IPS-18c (cell line): ENCODE measurements around the gene TOR1A.
"Not testable (repeated sequence)": the region's sequence is repeated elsewhere in the genome, so short reads cannot be mapped to it uniquely, and the experiment has no call there.

Experiments
- H3K4me3 ChIP-seq: 2 replicates; pipeline ENCODE4 v1.7.0; 2013; ENCODE audit warnings: low read depth, mild to moderate bottlenecking, low read length, moderate library complexity; ENCODE audit not compliant: insufficient read depth
- H3K9me3 ChIP-seq: one replicate; pipeline ENCODE4 v1.6.1; 2013; ENCODE audit warnings: mild to moderate bottlenecking, low read length, moderate library complexity; ENCODE audit not compliant: control insufficient read depth, insufficient read depth

Gene TOR1A

DNA sequence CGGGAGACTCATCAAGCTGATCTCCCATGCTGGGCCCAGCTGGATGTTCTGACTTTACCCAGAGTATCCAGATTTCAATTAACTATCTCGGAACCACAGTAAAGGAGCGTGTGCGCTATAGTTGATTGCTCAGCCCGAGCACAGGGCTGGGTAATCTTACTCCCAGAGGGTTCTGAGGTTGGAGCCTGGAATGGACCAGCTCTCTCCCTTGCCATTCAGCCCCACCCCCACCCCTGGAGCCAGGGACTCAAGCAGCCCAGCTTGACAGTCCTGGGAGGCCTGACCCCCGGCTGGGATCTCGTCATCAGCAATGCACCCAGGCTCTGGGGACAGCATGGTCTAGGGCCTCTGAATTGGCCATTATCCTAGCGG lies 47.4 kb downstream of the TOR1A start:
- Histone ChIP-seq H3K9me3 (no peaks in the 10 kb centered on the region), H3K4me3 (no peak overlapping the region)

DNA sequence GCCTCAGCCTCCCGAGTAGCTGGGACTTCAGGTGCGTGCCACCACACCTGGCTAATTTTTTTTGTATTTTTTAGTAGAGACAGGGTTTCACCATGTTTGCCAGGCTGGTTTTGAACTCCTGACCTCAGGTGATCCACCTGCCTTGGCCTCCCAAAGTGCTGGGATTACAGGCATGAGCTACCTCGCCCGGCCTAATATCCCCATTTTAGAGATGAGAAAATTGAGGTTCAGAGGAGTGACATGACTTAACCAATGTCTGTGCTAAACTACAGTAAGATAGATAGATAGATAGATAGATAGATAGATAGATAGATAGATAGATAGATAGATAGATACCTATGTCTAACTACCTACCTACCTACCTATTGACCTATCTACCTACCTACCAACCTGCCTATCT lies 47.8 kb downstream of the TOR1A start:
- not testable (repeated sequence) for H3K9me3 ChIP-seq, H3K4me3 ChIP-seq

DNA sequence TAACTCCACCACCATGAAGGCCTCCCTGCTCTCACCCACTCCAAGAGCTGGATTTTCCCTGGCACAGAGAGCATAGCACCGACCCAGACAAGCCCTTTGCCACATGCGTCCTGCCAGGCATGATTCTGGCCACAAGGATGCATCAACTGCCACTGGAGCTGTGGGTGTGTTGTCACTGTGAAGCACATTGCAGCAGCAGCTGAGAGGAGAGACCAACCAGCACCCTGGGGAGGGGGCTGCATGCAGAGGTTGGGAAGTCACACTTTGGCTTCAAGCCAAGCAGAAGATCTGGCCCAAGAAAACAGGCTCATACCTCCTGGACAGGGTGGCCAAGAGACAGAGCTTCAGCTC lies 48.5 kb downstream of the TOR1A start:
- H3K4me3 ChIP-seq, result no peak overlapping the region
- H3K9me3 ChIP-seq, result no peaks in the 10 kb centered on the region

DNA sequence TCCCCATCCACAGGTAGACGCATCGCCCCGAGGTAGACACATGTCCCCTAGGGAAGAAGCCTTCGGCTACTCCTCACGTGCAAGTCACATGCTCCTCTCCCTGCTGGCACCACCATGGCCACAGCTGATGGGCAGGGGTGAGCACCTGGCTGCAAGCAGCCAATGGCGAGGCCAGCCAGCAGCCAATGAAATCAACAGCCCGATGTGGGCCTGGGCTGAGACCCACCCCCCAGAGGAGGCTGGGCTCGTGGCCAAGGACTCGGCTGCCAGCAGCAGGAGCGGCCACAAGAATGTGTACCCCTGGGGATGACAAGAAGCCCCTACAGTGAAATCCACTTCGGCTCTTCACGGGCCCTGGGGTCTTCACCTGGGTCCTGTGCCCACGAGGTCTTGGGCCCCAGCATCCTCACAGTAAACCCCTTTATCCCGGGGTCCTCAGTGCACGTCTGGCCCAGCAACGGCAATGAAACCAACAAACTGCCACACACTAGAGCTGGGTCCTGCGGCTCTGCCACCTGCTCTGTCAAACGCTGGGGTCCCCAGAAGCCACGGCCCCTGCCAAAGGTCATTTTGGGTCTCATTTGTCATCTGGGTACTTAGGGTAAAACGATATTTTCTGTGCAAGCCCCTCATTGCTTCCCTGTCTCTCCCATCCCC lies 49.0 kb downstream of the TOR1A start:
- H3K4me3 ChIP-seq, result no peak overlapping the region
- H3K9me3 ChIP-seq, result no peaks in the 10 kb centered on the region

DNA sequence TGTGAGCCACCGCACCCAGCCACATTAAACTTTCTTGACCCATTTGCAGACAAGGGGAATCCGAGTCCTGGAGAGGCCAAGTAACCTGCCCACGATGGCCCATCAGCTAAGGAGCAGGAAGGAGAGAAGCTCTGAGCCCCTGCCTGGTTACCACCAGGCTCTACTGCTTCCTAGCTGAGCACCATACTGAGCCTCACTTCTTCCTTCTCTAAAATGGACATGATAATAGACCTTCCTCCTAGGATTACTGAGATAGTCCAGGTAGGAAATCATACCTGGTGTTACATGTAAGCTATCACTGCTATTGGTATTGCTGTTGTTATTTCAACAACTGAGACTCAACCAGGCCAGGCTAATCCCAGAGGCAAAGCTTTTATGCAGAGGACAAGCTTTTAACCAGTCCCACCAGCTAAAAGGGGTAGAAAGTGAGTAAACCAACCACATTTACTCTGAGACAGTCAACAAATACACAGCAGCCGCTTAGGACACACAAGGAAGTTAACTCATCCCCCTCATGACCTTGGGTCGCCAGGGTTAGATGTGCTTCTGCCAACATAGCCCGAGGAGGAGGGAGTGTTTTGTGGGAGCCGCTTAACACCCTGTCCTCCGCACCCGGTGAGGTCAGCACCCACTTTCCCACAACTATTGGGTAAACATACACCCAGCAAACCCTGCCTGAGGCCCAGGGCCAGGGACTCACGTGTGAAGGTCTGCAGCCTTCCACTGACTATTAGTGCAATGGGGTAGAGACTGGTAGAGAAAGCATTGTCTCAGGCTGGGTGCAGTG lies 50.5 kb downstream of the TOR1A start:
- H3K9me3 ChIP-seq, result no peaks in the 10 kb centered on the region
- no peak overlapping the region for H3K4me3 ChIP-seq

DNA sequence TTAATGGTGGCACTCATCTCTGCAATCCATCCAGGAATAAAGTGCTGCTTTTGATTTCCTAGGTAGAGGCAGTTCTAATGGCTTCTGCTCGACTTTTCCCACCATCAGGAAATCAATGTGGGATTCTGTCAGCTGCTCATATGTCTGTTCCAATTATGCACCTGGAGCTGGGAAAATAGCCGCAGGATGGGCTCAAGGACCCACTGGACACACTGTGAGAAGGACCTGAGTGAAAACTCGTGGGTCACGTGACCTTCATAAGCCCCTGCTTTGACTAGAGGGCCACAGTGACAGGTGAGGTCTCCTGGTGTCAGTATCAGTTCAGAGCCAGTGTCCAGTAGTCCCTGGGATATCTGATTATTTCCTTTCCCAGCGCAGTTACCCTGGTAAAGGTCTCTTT lies 53.2 kb downstream of the TOR1A start:
- no peak overlapping the region for H3K4me3 ChIP-seq
- H3K9me3 ChIP-seq, result no peaks in the 10 kb centered on the region

DNA sequence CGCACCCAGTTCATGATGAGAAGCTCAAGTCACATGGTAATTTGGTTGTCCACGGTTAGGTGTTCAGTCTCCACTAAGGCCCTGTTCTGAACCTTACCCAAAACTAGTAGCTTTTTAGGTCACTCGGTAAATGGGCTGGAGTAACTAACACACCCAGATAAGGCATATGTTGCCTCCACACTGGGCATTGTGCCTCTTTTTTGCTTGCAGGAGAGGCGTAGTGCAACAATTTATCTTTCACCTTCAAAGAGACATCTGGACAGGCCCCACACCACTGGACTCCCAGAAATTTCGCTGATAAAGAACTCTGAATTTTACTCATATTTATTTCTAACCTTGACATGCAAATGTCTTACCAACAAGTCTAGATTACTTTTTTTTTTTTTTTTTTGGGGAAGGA lies 54.3 kb downstream of the TOR1A start:
- no peaks in the 10 kb centered on the region for H3K9me3 ChIP-seq

DNA sequence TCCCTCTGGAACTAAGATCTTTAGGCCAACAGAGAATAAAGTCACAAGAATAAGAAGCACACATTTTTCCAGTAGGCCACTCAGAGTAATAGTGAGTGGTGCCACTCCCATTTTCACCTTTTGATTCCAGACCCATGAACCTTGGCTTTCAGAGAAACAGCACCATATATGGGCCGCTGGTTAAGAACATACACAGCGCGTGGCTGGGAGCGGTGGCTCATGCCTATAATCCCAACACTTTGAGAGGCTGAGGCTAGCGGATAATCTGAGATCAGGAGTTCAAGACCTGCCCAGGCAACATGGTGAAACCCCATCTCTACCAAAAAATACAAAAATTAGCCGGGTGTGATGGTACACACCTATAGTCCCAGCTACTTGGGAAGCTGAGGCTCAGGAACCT lies 55.5 kb downstream of the TOR1A start:
- Histone ChIP-seq H3K9me3 (no peaks in the 10 kb centered on the region), H3K4me3 (no peak overlapping the region)

More for the DNA sequence above, 54.3 kb downstream of the TOR1A start:
- no peak overlapping the region for H3K4me3 ChIP-seq

DNA sequence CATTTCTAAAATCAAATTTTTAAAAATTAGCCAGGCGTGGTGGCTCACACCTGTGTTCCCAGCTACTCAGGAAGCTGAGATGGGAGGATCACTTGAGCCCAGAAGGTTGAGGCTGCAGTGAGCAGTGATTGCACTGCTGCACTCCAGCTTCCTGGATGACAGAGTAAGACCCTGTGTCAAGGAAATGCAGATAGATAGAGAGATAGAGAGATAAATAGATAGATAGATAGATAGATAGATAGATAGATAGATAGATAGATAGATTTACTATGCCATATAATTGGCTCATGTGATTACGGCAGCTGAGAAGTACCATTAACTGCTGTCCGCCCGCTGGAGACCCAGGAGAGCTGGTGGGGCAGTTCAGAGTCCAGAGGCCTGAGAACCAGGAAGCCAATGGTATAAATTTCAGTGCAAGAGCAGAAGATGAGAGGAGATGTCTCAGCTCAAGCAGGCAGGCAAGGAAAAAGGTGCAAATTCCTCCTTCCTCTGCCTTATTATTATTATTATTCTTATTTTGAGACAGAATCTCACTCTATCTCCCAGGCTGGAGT lies 58.1 kb downstream of the TOR1A start:
- H3K9me3 ChIP-seq, result no peaks in the 10 kb centered on the region

DNA sequence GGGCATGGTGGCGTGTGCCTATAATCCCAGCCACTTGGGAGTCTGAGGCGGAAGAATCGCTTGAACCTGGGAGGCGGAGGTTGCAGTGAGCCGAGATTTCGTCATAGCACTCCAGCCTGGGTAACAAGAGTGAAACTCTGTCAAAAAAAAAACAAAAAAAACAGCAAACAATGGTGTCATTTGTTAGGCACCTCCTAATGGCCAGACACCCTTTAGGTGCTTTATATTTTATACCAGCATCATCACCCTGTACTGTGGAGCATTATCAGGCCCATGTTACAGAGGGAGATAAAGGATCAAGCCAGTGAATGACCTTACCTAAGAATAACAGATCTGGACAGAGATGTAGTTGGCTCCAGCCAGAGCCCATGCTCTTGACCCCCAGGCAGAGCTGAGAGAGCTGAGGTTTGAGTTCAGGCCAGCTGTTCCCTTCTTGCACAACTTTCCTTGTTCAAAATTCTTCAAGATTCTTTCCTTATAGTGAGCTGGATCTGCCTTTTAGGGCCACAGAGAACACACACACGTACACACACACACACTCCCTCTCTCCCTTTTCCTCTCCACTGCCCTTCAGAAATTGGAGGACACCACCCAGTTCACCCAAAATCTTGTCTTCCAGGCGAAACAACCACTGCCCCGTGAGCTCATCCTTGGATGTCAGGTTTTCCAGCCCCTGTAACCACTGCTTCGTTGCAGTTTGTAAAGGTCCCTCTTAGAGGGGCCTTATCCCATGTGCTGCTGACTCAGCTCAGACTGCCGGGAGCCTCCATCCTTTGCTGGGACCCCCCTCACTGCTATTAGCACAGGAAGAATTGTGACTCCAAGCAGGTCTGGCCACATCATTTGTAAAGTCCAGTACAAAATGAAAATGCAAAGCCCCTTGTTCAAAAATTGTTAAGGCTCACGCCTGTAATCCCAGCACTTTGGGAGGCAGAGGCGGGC lies 60.7 kb downstream of the TOR1A start:
- H3K4me3 ChIP-seq, result no peak overlapping the region
- H3K9me3 ChIP-seq, result no peaks in the 10 kb centered on the region

More for the DNA sequence above, 58.1 kb downstream of the TOR1A start:
- H3K4me3 ChIP-seq, result no peak overlapping the region
